Parathyroid adenoma (tissue), 2 donors: ENCODE results near the gene MRPS18B.
A peak's percentile ranks its signal among the peaks of the same experiment; 100 is the strongest.
"Not testable (repeated sequence)": the region's sequence is repeated elsewhere in the genome, so short reads cannot be mapped to it uniquely, and the experiment has no call there.

Source experiments
- H2AFZ ChIP-seq: fragments of 300-600 bp; sonication (generic); one replicate; pipeline ENCODE4 v1.7.0; 2017; ENCODE audit warnings: antibody characterized with exemption, mild to moderate bottlenecking
- H3K27ac ChIP-seq: fragments of 300-600 bp; sonication (generic); one replicate; pipeline ENCODE4 v1.7.0; 2017
- H3K27me3 ChIP-seq: fragments of 300-600 bp; sonication (generic); one replicate; pipeline ENCODE4 v1.7.0; 2017; ENCODE audit warnings: low read length; ENCODE audit not compliant: control insufficient read depth, insufficient read depth
- H3K36me3 ChIP-seq: fragments of 300-600 bp; sonication (generic); one replicate; pipeline ENCODE4 v1.7.0; 2017; ENCODE audit warnings: low read length; ENCODE audit not compliant: control insufficient read depth, insufficient read depth
- H3K4me1 ChIP-seq: fragments of 300-600 bp; sonication (generic); one replicate; pipeline ENCODE4 v1.7.0; 2017; ENCODE audit warnings: control low read depth
- H3K4me2 ChIP-seq: fragments of 300-600 bp; sonication (generic); one replicate; pipeline ENCODE4 v1.7.0; 2017; ENCODE audit warnings: low read length
- H3K4me3 ChIP-seq: fragments of 300-600 bp; sonication (generic); one replicate; pipeline ENCODE4 v1.7.0; 2017; ENCODE audit warnings: low read depth, low read length
- H3K79me2 ChIP-seq: fragments of 300-600 bp; sonication (generic); one replicate; pipeline ENCODE4 v1.7.0; 2017; ENCODE audit warnings: control low read depth
- H3K9ac ChIP-seq: fragments of 300-600 bp; sonication (generic); one replicate; pipeline ENCODE4 v1.7.0; 2017; ENCODE audit warnings: mild to moderate bottlenecking
- H3K9me3 ChIP-seq: fragments of 300-600 bp; sonication (generic); one replicate; pipeline ENCODE4 v1.7.0; 2017; ENCODE audit warnings: low read length; ENCODE audit not compliant: control insufficient read depth
- TF ChIP-seq, protein P1 (sequence below): fragments of 300-600 bp; sonication (generic); IDR thresholded peaks from one replicate; pipeline ENCODE4 v1.7.0; 2017; ENCODE audit warnings: antibody characterized with exemption, mild to moderate bottlenecking
- donor health status: primary hyperparathyroidism.

Gene MRPS18B

GRCh38 chr6:30597315-30598144, 20.1 kb upstream of the MRPS18B start:
- H3K36me3 ChIP-seq: not testable (repeated sequence)

GRCh38 chr6:30598912-30599624, 18.6 kb upstream of the MRPS18B start:
- TF ChIP-seq, protein P1, sequence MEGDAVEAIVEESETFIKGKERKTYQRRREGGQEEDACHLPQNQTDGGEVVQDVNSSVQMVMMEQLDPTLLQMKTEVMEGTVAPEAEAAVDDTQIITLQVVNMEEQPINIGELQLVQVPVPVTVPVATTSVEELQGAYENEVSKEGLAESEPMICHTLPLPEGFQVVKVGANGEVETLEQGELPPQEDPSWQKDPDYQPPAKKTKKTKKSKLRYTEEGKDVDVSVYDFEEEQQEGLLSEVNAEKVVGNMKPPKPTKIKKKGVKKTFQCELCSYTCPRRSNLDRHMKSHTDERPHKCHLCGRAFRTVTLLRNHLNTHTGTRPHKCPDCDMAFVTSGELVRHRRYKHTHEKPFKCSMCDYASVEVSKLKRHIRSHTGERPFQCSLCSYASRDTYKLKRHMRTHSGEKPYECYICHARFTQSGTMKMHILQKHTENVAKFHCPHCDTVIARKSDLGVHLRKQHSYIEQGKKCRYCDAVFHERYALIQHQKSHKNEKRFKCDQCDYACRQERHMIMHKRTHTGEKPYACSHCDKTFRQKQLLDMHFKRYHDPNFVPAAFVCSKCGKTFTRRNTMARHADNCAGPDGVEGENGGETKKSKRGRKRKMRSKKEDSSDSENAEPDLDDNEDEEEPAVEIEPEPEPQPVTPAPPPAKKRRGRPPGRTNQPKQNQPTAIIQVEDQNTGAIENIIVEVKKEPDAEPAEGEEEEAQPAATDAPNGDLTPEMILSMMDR: no peak
- Histone ChIP-seq H3K27ac (no peak overlapping the region), H3K9me3 (no peaks in the 10 kb centered on the region), H3K79me2 (no peaks in the 10 kb centered on the region), H3K4me3 (no peak overlapping the region), H3K9ac (no peak overlapping the region), H2AFZ (no peak overlapping the region), H3K4me1 (peaks cover 4% of the 10 kb centered on the region), H3K4me2 (no peak overlapping the region), H3K27me3 (no peaks in the 10 kb centered on the region), H3K36me3 (no peaks in the 10 kb centered on the region)

More at GRCh38 chr6:30597315-30598144, 20.1 kb upstream of the MRPS18B start:
- H3K27me3 ChIP-seq, H3K4me1 ChIP-seq, H3K9me3 ChIP-seq, H3K4me2 ChIP-seq, H3K79me2 ChIP-seq, H3K4me3 ChIP-seq, H3K9ac ChIP-seq: not testable (repeated sequence)
- H2AFZ ChIP-seq: peak overlapping the region; percentile 29
- peak overlapping the region; percentile 9 for H3K27ac ChIP-seq
- TF ChIP-seq, protein P1: peak; percentile 82

DNA sequence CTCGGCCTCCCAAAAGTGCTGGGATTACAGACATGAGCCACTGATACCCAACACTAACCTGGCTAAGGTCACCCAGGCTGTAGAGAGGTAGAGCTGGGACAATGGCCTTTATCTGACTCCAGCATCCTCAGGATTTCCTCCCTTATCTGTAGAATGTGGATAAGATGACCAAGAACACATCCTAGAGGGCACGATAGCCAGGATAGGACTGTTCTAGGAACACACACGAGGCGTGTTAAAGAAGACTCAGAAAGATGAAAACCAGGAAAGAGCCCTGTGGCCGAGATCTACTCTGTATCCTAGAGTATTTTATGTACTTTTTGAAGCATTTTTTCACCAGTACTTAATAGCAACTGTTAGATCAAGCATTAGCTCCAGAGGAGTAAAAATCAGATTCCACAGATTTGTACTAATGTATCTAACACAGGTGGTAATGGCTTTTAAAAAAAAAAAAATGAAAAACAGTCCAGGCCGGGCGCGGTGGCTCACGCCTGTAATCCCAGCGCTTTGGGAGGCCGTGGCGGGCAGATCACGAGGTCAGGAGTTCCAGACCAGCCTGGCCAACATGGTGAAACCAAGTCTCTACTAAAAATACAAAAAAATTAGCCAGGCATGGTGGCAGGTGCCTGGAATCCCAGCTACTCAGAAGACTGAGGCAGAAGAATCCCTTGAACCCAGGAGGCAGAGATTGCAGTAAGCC, 17.9 kb upstream of the MRPS18B start:
- TF ChIP-seq, protein P1: no peak
- no peak overlapping the region for H3K27ac ChIP-seq
- H3K9me3 ChIP-seq: no peaks in the 10 kb centered on the region
- H2AFZ ChIP-seq: no peak overlapping the region
- no peak overlapping the region for H3K4me2 ChIP-seq
- no peaks in the 10 kb centered on the region for H3K79me2 ChIP-seq
- no peak overlapping the region for H3K4me3 ChIP-seq
- H3K36me3 ChIP-seq: no peaks in the 10 kb centered on the region
- no peaks in the 10 kb centered on the region for H3K27me3 ChIP-seq
- peaks cover 4% of the 10 kb centered on the region for H3K4me1 ChIP-seq
- no peak overlapping the region for H3K9ac ChIP-seq

- Histone ChIP-seq H3K27ac (no peak overlapping the region), H3K79me2 (no peaks in the 10 kb centered on the region), H3K4me2 (no peak overlapping the region), H2AFZ (no peak overlapping the region), H3K4me1 (peaks cover 4% of the 10 kb centered on the region), H3K9me3 (no peaks in the 10 kb centered on the region), H3K27me3 (no peaks in the 10 kb centered on the region), H3K4me3 (no peak overlapping the region), H3K36me3 (no peaks in the 10 kb centered on the region), H3K9ac (no peak overlapping the region)
- TF ChIP-seq, protein P1: no peak
Observed at GRCh38 chr6:30600451-30600961, 17.1 kb upstream of the MRPS18B start.
